Mesodermal cell (in vitro differentiated cells): ENCODE measurements around the gene ITGA4.

Experiments used
- H3K27ac ChIP-seq: 2 replicates; pipeline ENCODE4 v1.7.0; 2013; ENCODE audit warnings: mild to moderate bottlenecking, low read depth, low read length, moderate library complexity; ENCODE audit not compliant: severe bottlenecking
- H3K36me3 ChIP-seq: 2 replicates; pipeline ENCODE4 v1.7.1; 2013; ENCODE audit warnings: mild to moderate bottlenecking, low read length, moderate library complexity; ENCODE audit not compliant: control insufficient read depth, insufficient read depth
- H3K4me1 ChIP-seq: one replicate; pipeline ENCODE4 v1.7.1; 2013; ENCODE audit warnings: mild to moderate bottlenecking, low read length; ENCODE audit not compliant: insufficient read depth, control insufficient read depth, poor library complexity, severe bottlenecking
- H3K4me3 ChIP-seq: 2 replicates; pipeline ENCODE4 v1.7.0; 2013; ENCODE audit warnings: low read length, control low read depth, mild to moderate bottlenecking; ENCODE audit not compliant: insufficient read depth, poor library complexity, severe bottlenecking; ENCODE audit errors: extremely low read depth
- H3K9me3 ChIP-seq: 2 replicates; pipeline ENCODE4 v1.7.1; 2013; ENCODE audit warnings: mild to moderate bottlenecking, low read length, moderate library complexity; ENCODE audit not compliant: control insufficient read depth
- WGBS, 2 experiments: methylation state at CpG; one replicate each; pipeline ENCODE4 v1.1.5; 2013; ENCODE audit warnings: missing lambda C conversion rate in 2 of 2; ENCODE audit not compliant: insufficient coverage in 2 of 2; 5-methylcytosine and 5-hydroxymethylcytosine counted together

ITGA4 gene

GRCh38 chr2:181575650-181576025, 118.5 kb downstream of the ITGA4 start:
- no peaks in the 10 kb centered on the region for H3K4me1 ChIP-seq
- H3K27ac ChIP-seq, result no peak overlapping the region
- 67 to 75% methylated on average over 1 of the region's 2 CpGs for WGBS, 2 experiments
- H3K9me3 ChIP-seq, result no peaks in the 10 kb centered on the region
- H3K4me3 ChIP-seq, result no peak overlapping the region
- H3K36me3 ChIP-seq, result no peaks in the 10 kb centered on the region

GRCh38 chr2:181576431-181576830, 119.2 kb downstream of the ITGA4 start:
- Histone ChIP-seq H3K9me3 (no peaks in the 10 kb centered on the region), H3K4me1 (no peaks in the 10 kb centered on the region)
- 88 to 90% methylated on average over 5 of the region's 5 CpGs for WGBS, 2 experiments

GRCh38 chr2:181578829-181579228, 121.6 kb downstream of the ITGA4 start:
- no CpG with 5 or more reads among the region's 3 CpGs for WGBS, 2 experiments
- H3K4me1 ChIP-seq, result no peaks in the 10 kb centered on the region
- H3K36me3 ChIP-seq, result no peaks in the 10 kb centered on the region
- no peaks in the 10 kb centered on the region for H3K9me3 ChIP-seq
- H3K27ac ChIP-seq, result no peak overlapping the region
- no peak overlapping the region for H3K4me3 ChIP-seq

More at GRCh38 chr2:181576431-181576830, 119.2 kb downstream of the ITGA4 start:
- no peaks in the 10 kb centered on the region for H3K36me3 ChIP-seq
- no peak overlapping the region for H3K27ac ChIP-seq
- H3K4me3 ChIP-seq, result no peak overlapping the region

GRCh38 chr2:181581534-181581933, 124.3 kb downstream of the ITGA4 start:
- WGBS, 2 experiments, result 71% methylated on average over 1 of the region's 2 CpGs; no CpG with 5 or more reads in 1 of the 2 experiments
- no peaks in the 10 kb centered on the region for H3K36me3 ChIP-seq
- H3K4me3 ChIP-seq, result no peak overlapping the region
- no peaks in the 10 kb centered on the region for H3K9me3 ChIP-seq
- H3K4me1 ChIP-seq, result no peaks in the 10 kb centered on the region
- no peak overlapping the region for H3K27ac ChIP-seq

- Histone ChIP-seq H3K9me3 (no peaks in the 10 kb centered on the region), H3K4me1 (no peaks in the 10 kb centered on the region), H3K36me3 (no peaks in the 10 kb centered on the region), H3K27ac (no peak overlapping the region), H3K4me3 (no peak overlapping the region)
- WGBS, 2 experiments, result 59 to 86% methylated on average over 2 of the region's 3 CpGs
These were observed 128.5 kb downstream of the ITGA4 start for GRCh38 chr2:181585732-181586131.
